Activated CD4-positive, alpha-beta memory T cell treated with anti-CD3 and anti-CD28 coated beads, Interleukin-2, amount 10 ng/mL, durations not matched to agents 7 days and 5 days (primary cell): ENCODE measurements around the gene ADAMTS7. TPM values are rescaled to one million over a fixed set of nuclear protein-coding genes. Genes with fewer than 3 reads are reported as not detected.
"Not testable (repeated sequence)": the region's sequence is repeated elsewhere in the genome, so short reads cannot be mapped to it uniquely, and the experiment has no call there.

Experiments used
- CTCF ChIA-PET: fragments of 350-600 bp; sonication (Branson Sonifier 250); formaldehyde crosslinking; loops from one replicate; lab custom pipeline; 2021; ENCODE audit warnings: antibody characterized with exemption, inconsistent platforms; lab: Charles Lee
- POLR2A ChIA-PET: fragments of 350-600 bp; sonication (Branson Sonifier 250); formaldehyde crosslinking; loops from one replicate; lab custom pipeline; 2021; ENCODE audit warnings: antibody characterized with exemption; lab: Charles Lee
- DNase-seq: peaks from one replicate; pipeline ENCODE4 v3.0.0-alpha.2; 2020
- H3K27ac Mint-ChIP-seq: one replicate; pipeline ENCODE4 v1.8.0; 2021; ENCODE audit warnings: mild to moderate bottlenecking, mixed read lengths
- H3K27me3 Mint-ChIP-seq: one replicate; pipeline ENCODE4 v1.8.0; 2021; ENCODE audit warnings: mixed read lengths
- H3K36me3 Mint-ChIP-seq: one replicate; pipeline ENCODE4 v1.8.0; 2021; ENCODE audit warnings: low read depth, mixed read lengths
- H3K4me1 Mint-ChIP-seq: one replicate; pipeline ENCODE4 v1.8.0; 2021; ENCODE audit warnings: mixed read lengths
- H3K4me3 Mint-ChIP-seq: one replicate; pipeline ENCODE4 v1.8.0; 2021; ENCODE audit warnings: mild to moderate bottlenecking, mixed read lengths
- H3K9me3 Mint-ChIP-seq: one replicate; pipeline ENCODE4 v1.8.0; 2021; ENCODE audit warnings: mixed read lengths
- total RNA-seq, 2 experiments: library from RNA; stranded (reverse); gene quantifications; one replicate each; pipeline ENCODE4 v1.2.3, GENCODE V29; 2021

Gene ADAMTS7
- total RNA-seq, 2 experiments from 2014 or later: 0.35 to 0.43 TPM

DNA sequence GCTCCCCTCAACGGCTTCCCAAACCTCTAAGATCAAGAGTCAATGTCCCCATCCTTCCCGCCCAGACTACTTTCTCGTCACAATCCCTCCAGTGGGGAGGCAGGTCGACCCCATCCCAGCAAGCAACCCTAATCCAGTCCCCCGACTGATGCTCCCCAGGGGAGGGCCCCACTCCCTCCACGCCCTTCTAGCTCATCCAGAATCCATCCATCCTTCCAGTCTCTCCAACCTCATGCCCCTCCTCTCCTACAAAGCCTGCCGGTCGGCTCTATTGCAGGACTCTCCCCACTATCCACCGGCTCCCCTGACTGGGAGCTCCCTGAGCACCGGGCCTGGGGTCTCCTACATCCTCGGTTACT is 1.3 kb downstream of the ADAMTS7 start:
- Mint-ChIP-seq H3K36me3 (no peaks in the 10 kb centered on the region), H3K27me3 (peaks cover 51% of the 10 kb centered on the region), H3K4me3 (peak overlapping the region; percentile 6), H3K4me1 (peaks cover 14% of the 10 kb centered on the region), H3K9me3 (no peaks in the 10 kb centered on the region), H3K27ac (no peak overlapping the region)
- ChIA-PET POLR2A (no interaction called here), CTCF (interaction anchor here (1.0 to 1.2 kb wide), 2 partner anchors 9 to 12 kb away, joined by 3 read pairs; no protein-coding TSS in a partner anchor)
- DNase-seq: no peak

DNA sequence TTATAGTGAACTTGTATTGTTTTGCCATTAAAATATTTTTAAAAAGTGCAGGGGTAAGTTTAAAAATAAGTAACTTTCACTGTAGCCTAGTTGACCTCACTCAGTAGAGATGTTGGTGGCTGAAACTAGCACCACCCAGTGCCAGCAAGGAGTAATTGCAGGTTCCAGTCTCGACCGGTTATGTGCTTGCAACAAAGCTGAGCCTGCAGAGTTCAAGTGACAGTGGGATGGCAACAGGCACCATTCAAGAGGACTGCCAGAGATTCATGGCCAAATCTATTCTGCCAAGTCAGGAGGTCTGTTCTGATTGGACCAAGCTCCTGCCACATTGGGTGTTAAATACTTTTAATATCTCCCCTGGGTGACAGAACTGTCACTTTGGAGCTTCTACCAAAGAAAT is 2.7 kb downstream of the ADAMTS7 start:
- Mint-ChIP-seq H3K9me3 (no peaks in the 10 kb centered on the region), H3K4me3 (no peak overlapping the region), H3K36me3 (no peaks in the 10 kb centered on the region), H3K27me3 (peaks cover 42% of the 10 kb centered on the region), H3K27ac (no peak overlapping the region), H3K4me1 (peaks cover 14% of the 10 kb centered on the region)
- ChIA-PET POLR2A (no interaction called here), CTCF (interaction anchor here (0.6 to 1.2 kb wide), 7 partner anchors 9 to 545 kb away, joined by 3 to 4 read pairs (median 3); no protein-coding TSS in a partner anchor)
- DNase-seq: peak; percentile 46

DNA sequence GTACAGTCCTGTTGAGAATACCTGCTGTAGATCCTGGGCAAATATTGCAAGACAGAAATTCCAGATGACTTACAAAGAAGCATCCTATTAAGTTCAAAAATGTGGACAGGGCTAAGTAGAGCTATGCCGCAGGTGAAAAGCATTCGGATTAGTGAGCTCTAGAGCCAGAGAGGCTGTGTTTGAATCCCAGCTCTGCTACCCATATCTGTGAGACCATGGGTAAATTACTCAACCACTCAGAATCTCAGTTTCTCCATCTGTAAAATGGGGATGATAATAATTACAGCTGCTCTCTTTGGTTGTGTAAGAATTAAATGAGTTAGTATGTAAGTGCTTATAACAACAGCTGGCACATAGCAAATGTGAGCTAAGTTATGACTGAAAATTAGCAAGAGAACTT is 3.9 kb downstream of the ADAMTS7 start:
- DNase-seq: no peak
- H3K27me3 Mint-ChIP-seq: peaks cover 33% of the 10 kb centered on the region
- ChIA-PET CTCF (interaction anchor here (0.7 to 1.1 kb wide), 2 partner anchors 8 to 9 kb away, joined by 3 read pairs; no protein-coding TSS in a partner anchor), POLR2A (no interaction called here)
- peaks cover 11% of the 10 kb centered on the region for H3K4me1 Mint-ChIP-seq
- H3K9me3 Mint-ChIP-seq: no peaks in the 10 kb centered on the region
- H3K36me3 Mint-ChIP-seq: no peaks in the 10 kb centered on the region
- no peak overlapping the region for H3K4me3 Mint-ChIP-seq
- H3K27ac Mint-ChIP-seq: no peak overlapping the region

DNA sequence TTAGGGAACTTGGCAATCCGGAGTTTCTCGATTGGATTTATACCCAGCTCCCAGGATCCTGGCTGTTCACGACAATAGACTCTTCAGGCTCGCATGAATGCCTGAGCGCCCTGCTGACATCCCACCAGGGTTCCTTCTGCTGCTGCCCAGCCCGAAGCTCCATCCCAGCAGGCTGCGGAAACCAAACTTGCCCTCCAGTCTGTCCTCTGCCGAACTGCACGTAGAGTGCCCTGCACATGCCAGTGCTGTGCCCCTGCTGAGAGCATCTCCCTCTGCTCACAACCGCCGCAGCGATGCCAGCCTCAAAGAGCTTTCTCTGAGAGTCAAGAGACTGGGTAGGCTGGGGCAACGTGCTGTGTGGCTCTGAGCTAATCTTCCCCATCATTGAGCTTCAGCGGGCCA is 6.9 kb downstream of the ADAMTS7 start:
- H3K4me3 Mint-ChIP-seq: no peak overlapping the region
- ChIA-PET CTCF (no interaction called here), POLR2A (no interaction called here)
- no peaks in the 10 kb centered on the region for H3K4me1 Mint-ChIP-seq
- no peaks in the 10 kb centered on the region for H3K36me3 Mint-ChIP-seq
- no peak for DNase-seq
- no peak overlapping the region for H3K27ac Mint-ChIP-seq
- no peaks in the 10 kb centered on the region for H3K9me3 Mint-ChIP-seq
- peaks cover 15% of the 10 kb centered on the region for H3K27me3 Mint-ChIP-seq

DNA sequence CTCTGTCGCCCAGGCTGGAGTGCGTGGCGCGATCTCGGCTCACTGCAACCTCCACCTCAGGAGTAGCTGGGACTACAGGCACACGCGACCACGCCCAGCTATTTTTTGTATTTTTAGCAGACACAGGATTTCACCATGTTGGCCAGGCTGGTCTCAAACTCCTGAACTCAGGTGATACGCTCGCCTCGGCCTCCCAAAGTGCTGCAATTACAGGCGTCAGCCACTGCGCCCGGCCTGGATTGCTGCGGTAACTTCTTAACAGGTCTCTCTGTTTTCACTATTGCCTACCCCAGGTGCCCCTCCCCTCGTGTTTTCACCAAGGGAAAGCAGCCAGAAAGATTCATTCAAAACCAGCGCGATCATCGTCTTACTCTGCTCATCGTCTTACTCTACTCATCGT is 10.5 kb downstream of the ADAMTS7 start:
- CTCF ChIA-PET: no interaction called here
- POLR2A ChIA-PET: no interaction called here
- Mint-ChIP-seq H3K9me3 (no peaks in the 10 kb centered on the region), H3K4me1 (no peaks in the 10 kb centered on the region), H3K36me3 (no peaks in the 10 kb centered on the region), H3K27me3 (no peaks in the 10 kb centered on the region), H3K27ac (no peak overlapping the region), H3K4me3 (no peak overlapping the region)
- DNase-seq: no peak

DNA sequence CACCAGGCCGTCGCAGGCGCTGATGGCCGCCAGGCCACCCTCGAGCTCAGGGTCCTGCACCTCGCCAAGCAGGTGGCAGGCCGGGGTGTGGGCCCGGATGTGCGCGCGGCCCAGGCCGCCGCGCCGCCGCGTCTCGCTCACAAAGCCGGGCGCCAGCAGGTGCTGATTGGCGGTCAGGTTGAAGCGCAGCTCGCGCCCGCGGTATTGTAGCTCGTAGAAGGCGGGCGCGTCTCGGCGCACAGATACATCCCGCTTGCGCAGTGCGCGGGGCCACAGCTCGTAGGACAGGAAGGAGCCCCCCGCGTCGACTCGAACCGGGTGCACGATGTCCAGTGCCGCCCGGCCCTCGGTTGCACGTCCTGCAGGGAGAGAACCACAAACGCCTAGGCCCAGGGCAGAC is 11.1 kb downstream of the ADAMTS7 start:
- ChIA-PET POLR2A (no interaction called here), CTCF (interaction anchor here (0.9 kb wide), 1 partner anchor 14 kb away, joined by 3 read pairs; no protein-coding TSS in a partner anchor)
- Mint-ChIP-seq H3K36me3 (no peaks in the 10 kb centered on the region), H3K27ac (no peak overlapping the region), H3K9me3 (no peaks in the 10 kb centered on the region), H3K4me3 (no peak overlapping the region), H3K27me3 (no peaks in the 10 kb centered on the region), H3K4me1 (no peaks in the 10 kb centered on the region)
- DNase-seq: no peak

DNA sequence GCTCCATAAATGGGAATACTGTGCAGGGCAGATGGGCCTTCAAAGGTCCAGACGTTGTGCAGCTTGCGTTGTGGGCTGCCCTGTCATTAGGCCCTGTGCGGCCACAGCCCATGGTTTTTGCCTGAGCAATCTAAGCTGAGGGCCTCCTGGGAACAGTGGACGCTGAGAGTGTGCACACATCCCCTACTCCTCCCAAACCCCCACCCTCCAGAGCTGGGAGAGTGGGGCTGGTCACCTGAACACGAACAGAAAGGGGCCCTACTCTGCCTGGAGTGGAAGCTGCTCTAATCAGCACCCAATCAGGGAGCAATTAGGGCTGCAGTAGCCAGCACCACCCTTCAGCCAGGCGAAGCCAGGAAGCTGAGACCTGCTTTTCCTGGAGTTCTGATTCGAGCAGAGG is 12.2 kb downstream of the ADAMTS7 start:
- H3K9me3 Mint-ChIP-seq, H3K4me3 Mint-ChIP-seq, H3K27ac Mint-ChIP-seq, H3K27me3 Mint-ChIP-seq, DNase-seq, H3K36me3 Mint-ChIP-seq, POLR2A ChIA-PET, H3K4me1 Mint-ChIP-seq: not testable (repeated sequence)
- CTCF ChIA-PET: interaction anchor here (0.9 kb wide), 1 partner anchor 15 kb away, joined by 3 read pairs; no protein-coding TSS in a partner anchor

DNA sequence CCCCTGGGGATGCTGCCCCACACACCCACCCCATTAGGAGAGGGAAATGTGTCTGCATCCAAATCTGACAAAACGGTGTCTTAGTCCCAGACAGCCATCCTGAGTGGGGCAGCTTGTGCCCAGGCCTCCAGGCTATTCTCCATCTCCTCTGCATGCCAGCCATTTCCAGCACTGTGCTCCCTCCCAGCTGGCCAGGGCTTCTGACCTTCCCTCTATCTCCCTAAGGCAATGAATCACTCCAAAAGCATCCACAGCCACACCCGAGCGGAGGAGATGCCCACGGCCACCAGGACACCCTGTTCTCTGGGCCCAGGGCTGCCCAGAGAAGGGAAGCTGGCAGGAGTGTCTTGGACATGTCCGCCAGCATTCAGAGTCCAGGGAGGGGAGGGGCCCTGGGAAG is 12.9 kb downstream of the ADAMTS7 start:
- H3K27me3 Mint-ChIP-seq: not testable (repeated sequence)
- CTCF ChIA-PET: interaction anchor here (0.9 to 1.0 kb wide), 2 partner anchors 9 to 12 kb away, joined by 3 read pairs; no protein-coding TSS in a partner anchor

DNA sequence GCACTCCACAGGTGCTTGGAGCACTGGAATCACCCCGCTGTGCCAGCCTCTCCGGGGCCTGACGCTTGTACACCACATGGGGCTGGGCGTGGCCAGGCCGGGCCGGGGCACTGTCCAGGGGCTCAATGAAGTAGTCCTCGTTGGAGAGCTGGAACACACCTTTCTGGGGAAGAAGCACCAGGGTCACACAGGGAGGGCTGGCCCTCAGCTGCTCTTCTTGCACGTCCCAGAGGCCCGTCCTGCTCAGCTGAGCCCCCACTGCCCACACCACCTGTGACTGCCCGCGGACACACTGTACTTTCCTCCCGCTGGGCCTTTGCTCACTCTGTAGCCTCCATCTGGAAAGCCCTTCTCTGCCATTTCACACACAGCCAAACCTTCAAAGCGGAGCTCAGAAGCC is 13.3 kb downstream of the ADAMTS7 start:
- Mint-ChIP-seq H3K27ac (no peak overlapping the region), H3K27me3 (peaks cover 2% of the 10 kb centered on the region), H3K9me3 (no peaks in the 10 kb centered on the region), H3K4me3 (no peak overlapping the region), H3K36me3 (no peaks in the 10 kb centered on the region), H3K4me1 (no peaks in the 10 kb centered on the region)
- no peak for DNase-seq
- ChIA-PET POLR2A (no interaction called here), CTCF (interaction anchor here (0.9 to 1.0 kb wide), 2 partner anchors 10 to 13 kb away, joined by 3 read pairs; no protein-coding TSS in a partner anchor)

More for the DNA sequence above, 12.9 kb downstream of the ADAMTS7 start:
- H3K4me3 Mint-ChIP-seq, DNase-seq, H3K27ac Mint-ChIP-seq, POLR2A ChIA-PET, H3K4me1 Mint-ChIP-seq, H3K9me3 Mint-ChIP-seq, H3K36me3 Mint-ChIP-seq: not testable (repeated sequence)

DNA sequence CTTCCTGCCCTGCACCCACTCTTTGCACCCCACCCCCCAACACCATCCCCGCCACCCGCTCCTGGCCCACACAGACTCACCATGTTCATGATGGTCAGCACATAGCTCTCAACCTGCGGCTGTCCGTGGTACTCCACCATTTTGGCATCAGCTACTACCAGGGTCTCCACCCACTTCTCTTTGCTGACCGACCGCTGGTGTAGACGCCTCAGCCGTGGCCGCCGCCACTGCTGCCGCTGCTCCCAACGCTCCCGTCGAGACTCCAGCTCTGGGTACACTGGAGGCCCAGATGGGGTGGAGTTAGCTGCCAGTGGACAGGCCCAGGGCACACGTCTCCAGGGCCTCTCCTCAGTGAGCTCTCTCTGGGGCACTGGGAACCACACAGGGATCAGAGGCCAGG is 14.8 kb downstream of the ADAMTS7 start:
- Mint-ChIP-seq H3K4me3 (no peak overlapping the region), H3K27ac (no peak overlapping the region), H3K36me3 (no peaks in the 10 kb centered on the region), H3K27me3 (peaks cover 3% of the 10 kb centered on the region), H3K9me3 (no peaks in the 10 kb centered on the region), H3K4me1 (no peaks in the 10 kb centered on the region)
- ChIA-PET POLR2A (no interaction called here), CTCF (interaction anchor here (1.1 kb wide), 1 partner anchor 16 kb away, joined by 3 read pairs; no protein-coding TSS in a partner anchor)
- no peak for DNase-seq

DNA sequence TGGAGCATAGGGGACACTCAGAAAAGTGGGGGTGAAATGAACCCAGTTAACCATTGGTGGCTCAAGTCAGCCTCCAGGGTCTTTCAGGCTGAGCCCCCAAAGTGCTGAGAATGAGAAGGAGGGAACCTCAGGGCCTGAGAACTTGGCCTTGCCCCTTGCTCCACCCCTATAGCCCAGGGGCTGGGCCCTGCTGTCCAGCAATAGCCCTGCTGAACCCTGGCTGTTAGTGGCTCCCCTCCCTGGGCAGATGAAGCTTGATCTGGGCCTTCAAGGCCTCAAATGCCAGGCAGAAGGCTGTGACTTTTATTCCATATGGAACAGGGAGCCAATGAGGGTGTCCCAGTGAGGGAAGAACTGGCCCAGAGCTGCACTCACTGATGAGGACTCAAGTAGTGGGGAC is 16.2 kb downstream of the ADAMTS7 start:
- peaks cover 5% of the 10 kb centered on the region for H3K4me1 Mint-ChIP-seq
- POLR2A ChIA-PET: no interaction called here
- CTCF ChIA-PET: no interaction called here
- no peak overlapping the region for H3K4me3 Mint-ChIP-seq
- DNase-seq: no peak
- H3K27ac Mint-ChIP-seq: no peak overlapping the region
- H3K9me3 Mint-ChIP-seq: no peaks in the 10 kb centered on the region
- no peaks in the 10 kb centered on the region for H3K36me3 Mint-ChIP-seq
- peaks cover 3% of the 10 kb centered on the region for H3K27me3 Mint-ChIP-seq

DNA sequence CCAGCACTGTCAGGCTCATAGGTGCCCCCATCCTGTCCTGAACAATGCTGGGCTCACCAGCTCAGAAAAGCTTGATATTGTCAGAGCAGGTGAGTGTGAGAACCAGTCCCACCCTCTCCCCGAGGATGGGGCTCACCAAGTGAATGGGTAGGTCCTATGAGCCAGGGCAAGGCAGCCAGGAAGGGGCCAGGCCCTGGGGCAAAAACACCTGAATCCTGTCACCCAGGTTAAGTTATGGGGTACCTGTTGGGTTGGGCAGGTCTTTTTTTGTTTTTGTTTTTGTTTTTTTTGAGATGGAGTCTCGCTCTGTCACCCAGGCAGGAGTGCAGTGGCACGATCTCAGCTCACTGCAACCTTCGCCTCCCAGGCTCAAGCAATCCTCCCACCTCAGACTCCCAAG is 16.8 kb downstream of the ADAMTS7 start:
- H3K27ac Mint-ChIP-seq, H3K27me3 Mint-ChIP-seq, POLR2A ChIA-PET, H3K9me3 Mint-ChIP-seq, CTCF ChIA-PET, H3K4me3 Mint-ChIP-seq, DNase-seq, H3K36me3 Mint-ChIP-seq: not testable (repeated sequence)
- peaks cover 11% of the 10 kb centered on the region for H3K4me1 Mint-ChIP-seq

DNA sequence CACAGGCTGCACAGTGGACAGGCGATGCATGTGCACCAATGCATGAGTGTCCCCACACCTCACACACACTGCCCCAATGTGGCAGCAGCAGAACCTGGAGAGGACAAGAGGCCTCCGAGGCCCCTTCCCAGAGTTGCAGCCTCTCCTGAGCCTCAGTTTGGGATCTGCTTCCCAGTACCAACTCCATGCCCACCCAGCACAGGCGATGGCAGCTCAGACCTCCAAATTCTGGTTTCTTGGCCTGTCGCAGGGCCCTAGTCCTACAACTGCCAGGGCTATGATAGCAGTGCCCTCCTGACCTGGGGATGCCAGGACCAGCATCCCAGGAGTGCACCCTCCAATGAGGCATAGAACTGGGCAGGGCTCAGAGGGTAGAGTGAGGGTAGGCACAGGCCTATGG is 19.9 kb downstream of the ADAMTS7 start:
- Mint-ChIP-seq H3K4me3 (no peak overlapping the region), H3K36me3 (no peaks in the 10 kb centered on the region), H3K9me3 (no peaks in the 10 kb centered on the region), H3K4me1 (peaks cover 11% of the 10 kb centered on the region), H3K27me3 (peaks cover 7% of the 10 kb centered on the region), H3K27ac (no peak overlapping the region)
- DNase-seq: no peak
- POLR2A ChIA-PET: no interaction called here
- CTCF ChIA-PET: no interaction called here

DNA sequence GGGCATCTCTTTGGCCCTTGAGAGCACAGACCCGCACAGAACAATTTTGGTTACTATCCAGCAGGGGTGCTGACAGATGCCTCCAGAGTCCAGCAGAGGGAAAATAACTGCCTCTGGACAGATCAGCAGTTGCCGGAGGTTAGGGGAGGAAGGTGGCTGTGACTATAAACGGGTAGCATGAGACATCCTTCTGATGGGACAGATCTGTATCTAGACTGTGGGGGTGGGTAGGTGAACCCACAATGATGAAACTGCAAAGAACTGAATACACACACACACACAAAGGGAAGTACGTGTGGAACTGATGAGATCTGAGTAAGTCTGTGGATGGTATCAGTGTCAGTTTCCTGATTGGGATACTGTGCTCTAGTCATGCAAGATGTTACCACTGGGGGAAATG is 21.2 kb downstream of the ADAMTS7 start:
- no peaks in the 10 kb centered on the region for H3K9me3 Mint-ChIP-seq
- H3K4me1 Mint-ChIP-seq: peaks cover 11% of the 10 kb centered on the region
- no peak overlapping the region for H3K27ac Mint-ChIP-seq
- H3K27me3 Mint-ChIP-seq: peaks cover 7% of the 10 kb centered on the region
- no peak overlapping the region for H3K4me3 Mint-ChIP-seq
- ChIA-PET CTCF (no interaction called here), POLR2A (no interaction called here)
- H3K36me3 Mint-ChIP-seq: no peaks in the 10 kb centered on the region
- DNase-seq: peak; percentile 32
